ENCODE measurements around the gene LIMS2.

DNA sequence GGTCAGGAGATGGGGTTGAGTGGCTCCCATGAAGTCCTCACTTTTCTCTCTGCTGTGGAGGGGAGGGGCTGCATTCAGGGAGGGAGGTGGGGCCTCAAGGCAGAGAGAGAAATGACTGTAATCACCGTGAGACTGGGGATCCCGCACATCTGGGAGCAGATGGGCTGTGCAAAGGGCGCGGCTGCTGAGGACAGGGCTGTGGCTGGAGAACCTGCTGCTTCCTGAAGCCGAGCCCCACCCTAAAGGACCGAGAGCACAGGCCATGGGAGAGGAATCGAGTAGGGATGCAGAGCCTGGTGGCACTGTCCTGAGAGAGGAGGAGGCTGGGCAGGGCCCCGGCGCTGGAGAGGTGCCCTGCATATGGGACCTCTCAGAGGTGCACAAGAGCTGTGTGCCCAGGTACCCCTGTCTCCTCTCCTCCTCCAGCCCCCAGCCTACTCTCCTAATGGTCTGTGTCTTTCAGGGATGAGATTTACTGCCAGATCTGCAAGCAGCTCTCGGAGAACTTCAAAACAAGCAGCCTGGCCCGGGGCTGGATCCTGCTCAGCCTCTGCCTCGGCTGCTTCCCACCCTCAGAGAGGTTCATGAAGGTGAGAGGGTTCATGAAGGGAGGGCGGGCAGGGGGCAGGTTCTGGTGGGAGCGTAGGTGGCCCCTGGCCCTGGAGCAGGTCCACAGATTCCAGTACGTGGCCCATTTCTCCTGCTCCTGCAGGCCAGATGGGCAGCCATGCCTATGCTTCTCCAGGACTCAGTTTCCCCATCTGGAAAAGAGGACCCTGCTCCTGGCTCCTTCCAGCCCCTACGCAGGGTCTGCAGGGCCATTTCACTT lies 55.2 kb downstream of the LIMS2 start:
- no peak for TF ChIP-seq GLIS3 (CRISPR knock-in tag; IDR thresholded peaks at IDR 0.05)
- no peak for TF ChIP-seq CSRNP3 (CRISPR knock-in tag; IDR thresholded peaks at IDR 0.05)
- no peak for TF ChIP-seq ZNF70 (CRISPR knock-in tag; IDR thresholded peaks at IDR 0.05)
- no peak for TF ChIP-seq ZFP30 (CRISPR knock-in tag; IDR thresholded peaks at IDR 0.05)
